ENCODE measurements around the gene PHETA1.

DNA sequence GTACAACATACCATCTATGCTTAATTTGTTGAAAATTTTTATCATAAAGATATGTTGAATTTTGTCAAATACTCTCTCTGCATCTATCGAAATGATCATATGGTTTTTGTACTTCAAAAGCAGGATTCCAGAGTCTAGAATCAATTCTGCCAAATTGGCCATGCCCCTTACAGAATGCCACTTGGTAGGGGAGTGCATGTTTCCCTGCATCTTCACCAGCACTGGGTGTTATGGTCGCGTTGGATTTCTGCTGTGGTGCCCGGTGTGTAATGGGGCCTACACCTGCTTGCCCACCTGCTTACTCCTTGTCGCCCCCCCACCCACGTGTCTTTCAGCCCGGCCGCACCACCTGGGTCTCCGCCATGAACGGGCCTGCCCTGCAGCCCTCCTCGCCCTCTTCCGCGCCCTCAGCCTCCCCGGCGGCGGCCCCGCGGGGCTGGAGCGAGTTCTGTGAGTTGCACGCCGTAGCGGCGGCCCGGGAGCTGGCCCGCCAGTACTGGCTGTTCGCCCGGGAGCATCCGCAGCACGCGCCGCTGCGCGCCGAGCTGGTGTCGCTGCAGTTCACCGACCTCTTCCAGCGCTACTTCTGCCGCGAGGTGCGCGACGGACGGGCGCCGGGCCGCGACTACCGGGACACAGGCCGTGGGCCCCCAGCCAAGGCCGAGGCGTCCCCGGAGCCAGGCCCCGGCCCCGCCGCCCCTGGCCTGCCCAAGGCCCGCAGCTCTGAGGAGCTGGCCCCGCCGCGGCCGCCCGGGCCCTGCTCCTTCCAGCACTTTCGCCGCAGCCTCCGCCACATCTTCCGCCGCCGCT lies 49.1 kb upstream of the PHETA1 start:
- TF ChIP-seq, protein P1, sequence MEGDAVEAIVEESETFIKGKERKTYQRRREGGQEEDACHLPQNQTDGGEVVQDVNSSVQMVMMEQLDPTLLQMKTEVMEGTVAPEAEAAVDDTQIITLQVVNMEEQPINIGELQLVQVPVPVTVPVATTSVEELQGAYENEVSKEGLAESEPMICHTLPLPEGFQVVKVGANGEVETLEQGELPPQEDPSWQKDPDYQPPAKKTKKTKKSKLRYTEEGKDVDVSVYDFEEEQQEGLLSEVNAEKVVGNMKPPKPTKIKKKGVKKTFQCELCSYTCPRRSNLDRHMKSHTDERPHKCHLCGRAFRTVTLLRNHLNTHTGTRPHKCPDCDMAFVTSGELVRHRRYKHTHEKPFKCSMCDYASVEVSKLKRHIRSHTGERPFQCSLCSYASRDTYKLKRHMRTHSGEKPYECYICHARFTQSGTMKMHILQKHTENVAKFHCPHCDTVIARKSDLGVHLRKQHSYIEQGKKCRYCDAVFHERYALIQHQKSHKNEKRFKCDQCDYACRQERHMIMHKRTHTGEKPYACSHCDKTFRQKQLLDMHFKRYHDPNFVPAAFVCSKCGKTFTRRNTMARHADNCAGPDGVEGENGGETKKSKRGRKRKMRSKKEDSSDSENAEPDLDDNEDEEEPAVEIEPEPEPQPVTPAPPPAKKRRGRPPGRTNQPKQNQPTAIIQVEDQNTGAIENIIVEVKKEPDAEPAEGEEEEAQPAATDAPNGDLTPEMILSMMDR (IDR thresholded peaks at IDR 0.05; ENCODE audit: low read depth, low read length, poor library complexity, severe bottlenecking): no peak
- TF ChIP-seq EZH2phosphoT487 (IDR thresholded peaks at IDR 0.05; ENCODE audit: borderline replicate concordance, low read length): no peak
